Hematopoietic multipotent progenitor cell treated with erythropoietin and hydrocortisone succinate and interleukin-3 and kit ligand, for 8 days (in vitro differentiated cells): ENCODE data around the gene CSF2RB.
"Not testable (repeated sequence)": the region's sequence is repeated elsewhere in the genome, so short reads cannot be mapped to it uniquely, and the experiment has no call there.

ENCODE experiments used
- DNase-seq: peaks from one replicate; pipeline ENCODE4 v3.0.0-alpha.2; 2015

CSF2RB gene

GRCh38 chr22:36977401-36977861, 64.0 kb downstream of the CSF2RB start:
- peak; percentile 85 for DNase-seq

GRCh38 chr22:36977947-36978660, 64.7 kb downstream of the CSF2RB start:
- peak; percentile 93 for DNase-seq

GRCh38 chr22:36979016-36979910, 65.8 kb downstream of the CSF2RB start:
- peak; percentile 64 for DNase-seq

- DNase-seq = peak; percentile 17
These were observed 67.9 kb downstream of the CSF2RB start for GRCh38 chr22:36981247-36981775.

- peak; percentile 97 for DNase-seq
These were observed 68.7 kb downstream of the CSF2RB start for GRCh38 chr22:36982136-36982535.

GRCh38 chr22:36985211-36985889, 71.9 kb downstream of the CSF2RB start:
- peak; percentile 30 for DNase-seq

- peak; percentile 74 for DNase-seq
These were observed 72.9 kb downstream of the CSF2RB start for GRCh38 chr22:36986242-36986821.

- no peak for DNase-seq
These were observed 74.8 kb downstream of the CSF2RB start for GRCh38 chr22:36988075-36988832.

GRCh38 chr22:36989012-36989411, 75.6 kb downstream of the CSF2RB start:
- not testable (repeated sequence) for DNase-seq
